ENCODE data around the gene TCHP. TPM values are rescaled to one million over a fixed set of nuclear protein-coding genes. Genes with fewer than 3 reads are reported as not detected.
A peak's percentile ranks its signal among the peaks of the same experiment; 100 is the strongest.

Gene TCHP
- total RNA-seq, 4 donors from 2014 or later: 11.4 to 39.6 (median 21.1) TPM

DNA sequence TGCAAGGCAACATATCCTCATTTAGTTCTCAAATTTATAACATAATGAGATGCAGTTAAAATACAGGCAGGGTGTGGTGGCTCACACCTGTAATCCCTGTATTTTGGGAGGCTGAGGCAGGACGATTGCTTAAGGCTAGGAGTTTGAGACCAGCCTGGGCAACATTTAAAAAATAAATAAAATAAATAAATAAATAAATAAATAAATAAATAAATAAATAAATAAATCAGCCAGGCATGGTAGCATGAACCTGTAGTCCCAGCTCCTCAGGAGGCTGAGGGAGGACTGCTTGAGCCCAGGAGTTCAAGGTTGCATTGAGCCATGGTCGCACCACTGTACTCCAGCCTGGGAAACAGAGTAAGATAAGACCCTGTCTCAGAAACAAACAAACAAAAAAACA, 39.4 kb downstream of the TCHP start:
- no peak overlapping the region for H3K27ac ChIP-seq
- no peaks in the 10 kb centered on the region for H3K9me3 ChIP-seq
- peaks cover 0 to 62% (median 11%) of the 10 kb centered on the region in 3 donors for H3K36me3 ChIP-seq
- WGBS, 2 donors: 90 to 94% methylated on average over 2 of the region's 2 CpGs
- no peak overlapping the region for H3K4me3 ChIP-seq
- peaks cover 0 to 20% (median 2%) of the 10 kb centered on the region in 4 donors for H3K4me1 ChIP-seq
- TF ChIP-seq EP300 (IDR thresholded peaks at IDR 0.05): no peak
- TF ChIP-seq POLR2A (IDR thresholded peaks at IDR 0.05): no peak
- TF ChIP-seq, protein P1, sequence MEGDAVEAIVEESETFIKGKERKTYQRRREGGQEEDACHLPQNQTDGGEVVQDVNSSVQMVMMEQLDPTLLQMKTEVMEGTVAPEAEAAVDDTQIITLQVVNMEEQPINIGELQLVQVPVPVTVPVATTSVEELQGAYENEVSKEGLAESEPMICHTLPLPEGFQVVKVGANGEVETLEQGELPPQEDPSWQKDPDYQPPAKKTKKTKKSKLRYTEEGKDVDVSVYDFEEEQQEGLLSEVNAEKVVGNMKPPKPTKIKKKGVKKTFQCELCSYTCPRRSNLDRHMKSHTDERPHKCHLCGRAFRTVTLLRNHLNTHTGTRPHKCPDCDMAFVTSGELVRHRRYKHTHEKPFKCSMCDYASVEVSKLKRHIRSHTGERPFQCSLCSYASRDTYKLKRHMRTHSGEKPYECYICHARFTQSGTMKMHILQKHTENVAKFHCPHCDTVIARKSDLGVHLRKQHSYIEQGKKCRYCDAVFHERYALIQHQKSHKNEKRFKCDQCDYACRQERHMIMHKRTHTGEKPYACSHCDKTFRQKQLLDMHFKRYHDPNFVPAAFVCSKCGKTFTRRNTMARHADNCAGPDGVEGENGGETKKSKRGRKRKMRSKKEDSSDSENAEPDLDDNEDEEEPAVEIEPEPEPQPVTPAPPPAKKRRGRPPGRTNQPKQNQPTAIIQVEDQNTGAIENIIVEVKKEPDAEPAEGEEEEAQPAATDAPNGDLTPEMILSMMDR (IDR thresholded peaks at IDR 0.05): no peak
- no peaks in the 10 kb centered on the region for H3K27me3 ChIP-seq
- DNase-seq (ENCODE audit: low spot score in 2 of 2): no peak

GRCh38 chr12:109940339-109940923, 40.4 kb downstream of the TCHP start:
- Histone ChIP-seq H3K36me3 (peaks cover 0 to 58% (median 11%) of the 10 kb centered on the region in 3 donors), H3K4me3 (no peak overlapping the region), H3K27me3 (no peaks in the 10 kb centered on the region), H3K27ac (no peak overlapping the region), H3K4me1 (peaks cover 0 to 29% (median 6%) of the 10 kb centered on the region in 4 donors), H3K9me3 (no peaks in the 10 kb centered on the region)
- TF ChIP-seq EP300 (IDR thresholded peaks at IDR 0.05) (no peak), POLR2A (IDR thresholded peaks at IDR 0.05) (no peak)
- TF ChIP-seq, protein P1 (IDR thresholded peaks at IDR 0.05): no peak
- WGBS, 2 donors: 88% methylated on average over 6 of the region's 6 CpGs
- DNase-seq (ENCODE audit: low spot score in 2 of 2): no peak

DNA sequence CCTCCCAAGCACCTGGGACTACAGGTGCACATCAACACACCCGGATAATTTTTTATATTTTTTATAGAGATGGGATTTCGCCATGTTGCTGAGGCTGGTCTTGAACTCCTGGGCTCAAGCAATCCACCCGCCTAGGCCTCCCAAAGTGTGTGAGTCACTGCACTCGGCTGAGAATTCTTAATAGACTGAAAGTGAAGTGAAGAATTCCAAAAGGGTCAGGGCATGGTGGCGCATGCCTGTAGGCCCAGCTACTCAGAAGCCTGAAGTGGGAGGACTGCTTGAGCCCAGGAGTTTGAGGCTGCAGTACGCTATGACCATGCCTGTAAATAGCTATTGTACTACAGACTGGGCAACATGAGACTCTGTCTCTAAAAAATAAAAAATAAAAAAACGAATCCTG, 43.7 kb downstream of the TCHP start:
- TF ChIP-seq POLR2A (IDR thresholded peaks at IDR 0.05) (no peak), EP300 (IDR thresholded peaks at IDR 0.05) (no peak)
- H3K9me3 ChIP-seq: no peaks in the 10 kb centered on the region
- H3K4me1 ChIP-seq: peaks cover 3 to 54% (median 27%) of the 10 kb centered on the region in 4 donors
- H3K4me3 ChIP-seq: no peak overlapping the region
- no peak for DNase-seq (ENCODE audit: low spot score in 2 of 2)
- H3K27ac ChIP-seq: peak overlapping the region in 3 of 4 donors; percentile 10 to 85 (median 63)
- peaks cover 0 to 25% (median 2%) of the 10 kb centered on the region in 3 donors for H3K36me3 ChIP-seq
- no peaks in the 10 kb centered on the region for H3K27me3 ChIP-seq
- 69 to 76% methylated on average over 7 of the region's 7 CpGs for WGBS, 2 donors

DNA sequence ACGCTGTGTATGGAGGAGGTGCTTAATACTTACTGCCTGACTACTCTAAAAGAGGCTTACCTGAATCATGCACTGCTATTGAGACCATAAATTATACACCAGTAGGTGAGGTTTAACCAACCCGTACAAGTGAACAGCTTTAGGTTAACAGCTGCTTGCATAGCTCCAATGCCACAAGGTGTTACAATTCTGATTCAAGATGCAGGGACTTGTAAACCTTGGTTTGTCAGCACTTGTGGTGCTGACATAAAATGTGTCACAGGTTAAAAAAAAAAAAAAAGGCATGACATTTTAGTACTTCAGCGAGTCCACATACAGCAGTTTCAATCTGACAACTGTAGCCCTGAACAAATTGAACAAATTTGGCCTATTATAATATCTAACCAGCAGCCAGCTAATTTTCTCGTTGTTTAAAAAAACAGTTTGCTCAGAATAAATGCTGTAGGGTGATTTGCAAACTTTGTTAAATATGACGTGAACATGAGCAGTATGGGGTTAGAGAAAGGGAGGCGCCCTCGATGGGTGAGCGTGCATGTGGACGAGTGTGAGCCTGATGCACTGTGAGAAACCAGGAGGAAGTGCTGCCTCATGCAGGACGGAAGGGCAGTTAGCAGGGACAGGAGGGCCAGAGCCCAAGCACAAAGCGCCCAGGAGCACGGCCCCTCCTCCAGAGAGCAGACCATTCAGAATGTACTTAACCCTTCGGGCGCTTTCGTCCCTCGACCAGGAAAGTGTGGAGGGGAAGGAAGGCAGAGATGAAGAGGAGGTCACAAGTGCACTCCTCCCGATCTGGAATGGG, 44.7 kb downstream of the TCHP start:
- Histone ChIP-seq H3K9me3 (no peaks in the 10 kb centered on the region), H3K27ac (peak overlapping the region in 3 of 4 donors; percentile 25 to 85 (median 63)), H3K4me3 (no peak overlapping the region), H3K36me3 (peaks cover 0 to 21% (median 0%) of the 10 kb centered on the region in 3 donors), H3K4me1 (peaks cover 3 to 63% (median 29%) of the 10 kb centered on the region in 4 donors), H3K27me3 (no peaks in the 10 kb centered on the region)
- TF ChIP-seq EP300 (IDR thresholded peaks at IDR 0.05) (no peak), POLR2A (IDR thresholded peaks at IDR 0.05) (no peak)
- TF ChIP-seq, protein P1 (IDR thresholded peaks at IDR 0.05): no peak
- DNase-seq (ENCODE audit: low spot score in 2 of 2): no peak
- 32 to 37% methylated on average over 17 of the region's 17 CpGs for WGBS, 2 donors

DNA sequence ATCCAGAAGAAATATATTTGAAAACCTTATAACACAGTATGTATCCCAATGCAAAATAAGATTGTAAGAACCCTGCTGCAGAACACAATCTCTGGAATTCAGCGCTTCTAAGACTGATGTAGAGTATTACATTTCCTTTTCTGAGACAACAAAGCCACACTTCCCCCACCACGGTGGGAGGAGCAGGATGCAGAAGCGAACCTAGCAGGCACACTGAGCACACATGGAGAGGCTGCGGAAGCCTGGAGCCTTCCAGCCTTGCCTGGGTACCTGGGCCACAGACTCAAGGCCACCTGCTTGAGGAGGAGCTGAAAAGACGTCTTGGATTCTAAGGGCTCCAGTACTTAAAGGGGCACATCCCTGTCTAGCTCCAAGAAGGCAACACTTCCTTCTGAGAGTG, 46.4 kb downstream of the TCHP start:
- Histone ChIP-seq H3K36me3 (peaks cover 0 to 29% (median 8%) of the 10 kb centered on the region in 3 donors), H3K9me3 (no peaks in the 10 kb centered on the region), H3K27ac (peak overlapping the region; percentile 37 to 85 (median 54)), H3K27me3 (no peaks in the 10 kb centered on the region), H3K4me3 (no peak overlapping the region), H3K4me1 (peaks cover 3 to 67% (median 29%) of the 10 kb centered on the region in 4 donors)
- no peak for DNase-seq (ENCODE audit: low spot score in 2 of 2)
- WGBS, 2 donors: 29 to 41% methylated on average over 4 to 5 of the region's 5 CpGs
- no peak for TF ChIP-seq EP300 (IDR thresholded peaks at IDR 0.05)
- TF ChIP-seq, protein P1 (IDR thresholded peaks at IDR 0.05): no peak
- no peak for TF ChIP-seq POLR2A (IDR thresholded peaks at IDR 0.05)
